GM10248 (cell line): ENCODE results near the gene CD8B.

Source experiments
- CTCF ChIA-PET: fragments of 300-600 bp; sonication (Branson Sonifier 250); formaldehyde crosslinking; extraction: SDS; loops from one replicate; lab custom pipeline; 2021; ENCODE audit warnings: antibody characterized with exemption; lab: Yijun Ruan, JAX
- POLR2A ChIA-PET: fragments of 350-650 bp; sonication (Branson Sonifier 250); formaldehyde crosslinking; extraction: SDS; loops from one replicate; lab custom pipeline; 2020; ENCODE audit warnings: antibody characterized with exemption; lab: Yijun Ruan, JAX
- DNase-seq: peaks from one replicate; pipeline ENCODE4 v3.0.0; 2012; ENCODE audit errors: extremely low spot score
- CTCF ChIP-seq: IDR thresholded peaks from 2 replicates; pipeline ENCODE4 v1.5.1; 2012; ENCODE audit warnings: mild to moderate bottlenecking, low read depth; ENCODE audit errors: extremely low read depth, missing control alignments, control extremely low read depth

Gene CD8B

GRCh38 chr2:86779971-86780370 lies 81.7 kb downstream of the CD8B start:
- TF ChIP-seq CTCF: no peak
- POLR2A ChIA-PET: no interaction called here
- no peak for DNase-seq
- CTCF ChIA-PET: interaction anchor here (1.0 to 1.9 kb wide), 3 partner anchors 9 to 28 kb away, joined by 3 to 6 read pairs (median 3); no protein-coding TSS in a partner anchor

- no peak for TF ChIP-seq CTCF
- ChIA-PET POLR2A (no interaction called here), CTCF (interaction anchor here (1.0 to 1.9 kb wide), 2 partner anchors 8 to 14 kb away, joined by 3 to 6 read pairs; no protein-coding TSS in a partner anchor)
- no peak for DNase-seq
Measured at GRCh38 chr2:86778957-86779356, 82.7 kb downstream of the CD8B start.

GRCh38 chr2:86776532-86776931 lies 85.2 kb downstream of the CD8B start:
- no peak for DNase-seq
- no peak for TF ChIP-seq CTCF
- CTCF ChIA-PET: interaction anchor here (1.2 to 4.4 kb wide), 4 partner anchors 8 to 289 kb away, joined by 3 to 17 read pairs (median 5); no protein-coding TSS in a partner anchor
- POLR2A ChIA-PET: no interaction called here

- no peak for TF ChIP-seq CTCF
- no peak for DNase-seq
- ChIA-PET CTCF (interaction anchor here (0.9 to 4.4 kb wide), 2 partner anchors 9 to 10 kb away, joined by 4 to 17 read pairs; no protein-coding TSS in a partner anchor), POLR2A (interaction anchor here (0.6 to 0.9 kb wide), 2 partner anchors 9 to 12 kb away, joined by 11 to 12 read pairs; no protein-coding TSS in a partner anchor)
Measured at GRCh38 chr2:86775338-86775737, 86.3 kb downstream of the CD8B start.

- no peak for DNase-seq
- ChIA-PET CTCF (interaction anchor here (0.9 to 4.4 kb wide), 3 partner anchors 9 to 21 kb away, joined by 4 to 17 read pairs (median 4); no protein-coding TSS in a partner anchor), POLR2A (interaction anchor here (0.6 to 0.9 kb wide), 2 partner anchors 9 to 11 kb away, joined by 11 to 12 read pairs; no protein-coding TSS in a partner anchor)
- TF ChIP-seq CTCF: no peak
Measured at GRCh38 chr2:86774862-86775261, 86.8 kb downstream of the CD8B start.

- no peak for TF ChIP-seq CTCF
- DNase-seq: no peak
- CTCF ChIA-PET: interaction anchor here (1.4 kb wide), 1 partner anchor 8 kb away, joined by 5 read pairs; no protein-coding TSS in a partner anchor
- POLR2A ChIA-PET: interaction anchor here (0.6 kb wide), 1 partner anchor 1234 kb away, joined by 5 read pairs; no protein-coding TSS in a partner anchor
Measured at GRCh38 chr2:86772611-86773010, 89.1 kb downstream of the CD8B start.
